IPS DF 4.7 (cell line): ENCODE measurements around the gene FGGY.
"Not testable (repeated sequence)": the region's sequence is repeated elsewhere in the genome, so short reads cannot be mapped to it uniquely, and the experiment has no call there.

Experiments
- DNase-seq: peaks from one replicate; pipeline ENCODE4 v3.0.0-alpha.2; 2013; ENCODE audit warnings: low spot score; ENCODE audit errors: extremely low read depth

FGGY gene

DNA sequence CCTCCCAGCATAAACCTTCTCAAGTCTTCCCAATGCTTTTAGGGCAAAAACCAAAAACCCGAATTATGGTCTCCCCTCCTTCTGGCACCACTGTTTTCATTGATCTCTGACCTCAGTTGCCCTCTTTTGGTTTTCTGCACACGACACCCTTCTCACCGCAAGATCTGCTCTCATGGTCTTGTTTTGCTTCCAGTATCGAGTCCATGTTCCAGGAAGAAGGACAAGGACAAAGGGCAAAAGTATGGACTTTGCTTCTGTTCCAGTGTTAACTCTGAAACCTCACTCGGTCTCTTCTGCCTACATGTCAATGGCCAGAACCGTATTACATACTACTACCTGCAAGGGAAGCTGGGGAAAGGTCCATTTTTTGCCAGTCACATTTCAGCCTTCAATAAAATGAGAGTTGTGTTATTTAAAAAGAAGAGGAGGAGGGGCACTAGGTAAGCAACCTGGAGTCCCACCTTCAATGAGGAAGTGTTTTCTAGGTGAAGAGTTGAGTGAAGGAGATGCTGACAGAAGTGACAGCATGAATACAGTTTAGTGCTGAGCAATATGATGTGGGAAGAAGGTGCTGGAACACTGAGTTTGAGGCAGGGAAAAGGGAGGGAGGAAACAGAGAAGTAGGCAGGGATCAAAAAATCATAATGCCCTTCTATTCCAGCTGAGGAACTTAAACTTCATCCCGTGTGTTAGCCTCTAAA lies 183.4 kb downstream of the FGGY start:
- no peak for DNase-seq

DNA sequence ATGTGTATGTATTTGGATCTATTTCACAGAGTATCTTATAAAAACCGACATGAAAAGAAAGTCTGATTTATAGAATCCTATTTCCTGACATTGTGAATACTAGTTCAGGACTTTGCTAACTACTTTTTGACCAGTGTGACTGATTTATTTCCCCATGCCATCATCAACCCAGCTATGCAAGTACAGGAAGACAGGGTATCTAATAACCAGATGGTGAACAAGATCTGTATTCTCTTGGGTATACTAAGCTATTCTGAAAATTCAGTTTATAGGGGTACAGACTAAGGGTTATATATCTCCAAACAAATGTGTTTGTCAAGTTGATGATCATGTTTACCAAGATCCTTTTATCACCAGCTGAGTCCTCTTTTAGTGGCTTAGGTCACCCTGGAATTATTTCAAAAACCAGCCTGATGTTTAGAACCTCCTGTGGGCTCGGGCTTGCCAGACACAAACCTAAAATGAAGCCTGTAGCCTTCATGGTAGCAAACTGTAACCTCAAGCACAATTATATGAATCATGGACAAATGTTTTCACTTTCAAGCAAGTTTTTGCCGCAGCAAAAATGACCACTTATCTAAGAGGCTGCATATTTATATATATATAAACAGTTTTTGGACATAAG lies 185.1 kb downstream of the FGGY start:
- DNase-seq, result no peak

DNA sequence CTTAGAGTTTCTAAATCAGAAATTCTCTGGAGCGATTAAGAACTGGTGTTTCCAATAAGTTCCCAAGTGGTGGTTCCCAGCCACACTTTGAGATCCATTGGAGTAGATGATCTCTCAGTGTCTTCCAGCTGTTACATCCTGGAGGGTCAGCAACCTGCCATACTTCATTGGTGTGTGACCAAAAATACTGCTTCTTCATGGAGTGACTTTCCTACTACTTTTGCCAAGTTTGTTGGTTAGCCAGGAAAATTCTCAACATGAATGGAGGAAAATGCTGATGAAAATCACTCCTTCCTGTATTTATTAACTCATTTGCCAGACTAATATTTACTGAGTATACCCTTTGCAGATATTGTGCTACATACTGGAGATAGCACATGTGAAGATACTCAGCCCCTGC lies 186.1 kb downstream of the FGGY start:
- DNase-seq, result no peak

DNA sequence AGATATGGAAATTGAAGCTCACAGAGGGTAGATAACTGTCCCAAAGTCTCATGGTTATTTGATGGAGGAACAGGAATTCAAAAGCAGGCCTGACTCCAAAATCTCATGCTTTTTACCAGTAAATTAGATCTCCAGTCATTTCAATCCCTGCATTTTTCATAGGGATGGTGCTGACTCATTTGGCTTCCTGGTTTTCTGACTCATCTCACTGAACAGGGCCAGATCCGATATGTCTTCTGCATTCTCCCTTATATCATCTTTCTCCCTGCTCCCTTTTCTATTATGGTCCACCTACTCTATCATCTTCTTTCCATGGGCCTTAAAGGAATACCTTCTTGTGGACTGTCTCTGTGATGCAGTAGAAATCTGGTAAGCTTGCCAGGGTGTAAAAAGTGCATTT lies 187.2 kb downstream of the FGGY start:
- DNase-seq, result no peak

DNA sequence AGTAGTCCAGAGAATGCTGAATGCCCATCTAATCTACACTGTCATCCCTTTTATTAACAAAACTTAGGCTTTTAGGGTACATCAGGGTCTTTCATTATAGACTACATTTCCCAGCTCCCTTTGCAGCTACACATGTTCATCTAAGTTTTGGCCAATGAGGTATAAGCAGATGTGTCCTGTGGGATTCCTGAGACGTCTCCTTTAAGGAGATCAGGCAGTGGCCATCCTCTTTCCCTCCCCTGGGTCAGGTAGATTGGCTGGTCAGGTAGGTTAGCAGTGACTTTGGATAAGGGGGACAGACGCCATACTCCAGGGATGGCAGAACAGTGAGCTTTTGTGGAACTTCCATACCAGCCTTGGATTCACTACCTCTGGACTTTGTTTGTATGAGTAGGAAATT lies 188.3 kb downstream of the FGGY start:
- no peak for DNase-seq

DNA sequence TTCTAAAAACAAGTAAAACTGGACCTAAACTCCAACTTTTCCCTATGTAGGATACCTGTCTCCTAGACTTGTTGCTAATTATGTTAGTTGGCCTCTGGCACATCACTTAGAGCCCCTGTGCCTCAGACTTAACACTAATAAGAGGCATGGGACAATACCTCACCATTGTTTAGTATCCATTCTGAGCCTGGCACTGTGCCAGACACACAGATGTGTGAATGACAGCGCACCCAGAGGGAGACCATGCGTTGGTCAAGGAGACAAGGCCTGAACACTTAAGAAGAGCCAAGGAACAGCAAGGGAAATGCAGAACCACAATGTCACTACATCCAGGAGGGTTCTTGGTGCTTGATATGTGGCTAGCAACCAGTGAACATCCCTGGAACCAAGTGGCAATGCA lies 189.1 kb downstream of the FGGY start:
- DNase-seq, result no peak

DNA sequence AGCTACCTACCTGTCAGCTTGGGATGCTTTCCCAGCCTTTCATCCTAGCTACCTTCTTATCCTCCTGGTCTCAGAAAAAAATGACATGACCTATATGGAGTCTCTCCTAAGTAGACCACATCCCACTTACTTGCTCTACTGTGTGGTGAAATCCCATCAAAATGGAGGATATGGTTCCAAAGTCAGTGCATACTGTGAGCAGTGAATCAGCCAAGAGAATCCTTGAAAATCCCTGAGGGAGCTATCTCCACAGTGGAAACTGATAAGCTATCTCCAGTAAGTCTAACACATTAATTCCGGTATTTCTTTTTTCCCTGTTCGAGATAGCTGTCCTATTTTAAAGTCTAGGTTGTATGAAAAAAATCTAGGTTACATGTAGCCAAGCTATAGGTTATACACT lies 189.7 kb downstream of the FGGY start:
- no peak for DNase-seq

DNA sequence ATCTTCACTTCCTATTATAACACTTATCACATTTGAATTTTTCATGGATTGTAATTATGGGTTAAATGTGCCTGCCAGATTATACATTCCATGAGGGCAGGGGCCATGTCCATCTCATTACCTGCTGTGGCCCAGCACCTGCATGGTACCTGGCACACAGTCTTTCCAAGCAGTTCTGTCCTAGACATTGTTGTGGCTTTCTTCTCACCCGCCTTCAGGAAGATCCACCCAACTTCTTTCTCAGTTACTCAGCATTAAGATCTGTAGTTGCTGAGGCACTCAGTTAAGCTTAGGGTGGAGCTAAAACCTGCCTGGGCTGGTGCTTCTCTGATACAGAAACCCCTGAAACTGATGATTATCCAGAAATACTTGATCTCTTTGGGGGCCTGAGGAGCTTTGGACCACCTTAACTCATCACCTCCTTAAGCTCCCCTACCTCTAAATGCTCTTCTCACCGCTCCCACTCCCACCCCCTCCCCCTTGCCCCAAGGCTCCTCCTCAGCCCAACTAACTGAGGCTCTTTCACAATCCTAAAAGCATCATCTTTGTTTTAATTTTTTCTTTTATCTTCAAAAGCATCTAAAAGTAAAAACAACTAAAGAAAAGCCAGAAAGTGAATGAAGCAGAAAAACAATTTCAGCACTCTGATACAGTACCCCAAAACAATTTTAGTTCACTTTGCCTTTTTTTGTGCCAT lies 190.6 kb downstream of the FGGY start:
- DNase-seq, result no peak

DNA sequence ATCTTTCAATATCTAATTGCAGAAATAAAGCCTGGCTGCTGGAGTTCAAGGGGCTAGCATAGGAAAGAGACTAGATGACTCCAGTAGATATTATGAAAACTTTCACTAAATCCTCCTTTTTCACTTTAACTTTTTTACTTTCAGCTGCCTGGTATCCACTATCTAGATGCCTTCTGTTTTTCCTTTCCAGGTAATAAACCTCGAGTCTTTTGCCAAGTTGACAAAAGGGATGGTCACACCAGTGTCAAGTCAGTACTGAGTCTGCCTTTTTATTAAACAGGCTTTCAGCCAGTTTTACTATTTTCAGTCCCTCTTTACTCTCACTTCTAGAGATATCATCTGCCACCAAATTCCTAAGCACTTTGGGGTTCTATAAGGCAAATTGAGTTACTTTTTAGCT lies 195.6 kb downstream of the FGGY start:
- DNase-seq, result no peak

DNA sequence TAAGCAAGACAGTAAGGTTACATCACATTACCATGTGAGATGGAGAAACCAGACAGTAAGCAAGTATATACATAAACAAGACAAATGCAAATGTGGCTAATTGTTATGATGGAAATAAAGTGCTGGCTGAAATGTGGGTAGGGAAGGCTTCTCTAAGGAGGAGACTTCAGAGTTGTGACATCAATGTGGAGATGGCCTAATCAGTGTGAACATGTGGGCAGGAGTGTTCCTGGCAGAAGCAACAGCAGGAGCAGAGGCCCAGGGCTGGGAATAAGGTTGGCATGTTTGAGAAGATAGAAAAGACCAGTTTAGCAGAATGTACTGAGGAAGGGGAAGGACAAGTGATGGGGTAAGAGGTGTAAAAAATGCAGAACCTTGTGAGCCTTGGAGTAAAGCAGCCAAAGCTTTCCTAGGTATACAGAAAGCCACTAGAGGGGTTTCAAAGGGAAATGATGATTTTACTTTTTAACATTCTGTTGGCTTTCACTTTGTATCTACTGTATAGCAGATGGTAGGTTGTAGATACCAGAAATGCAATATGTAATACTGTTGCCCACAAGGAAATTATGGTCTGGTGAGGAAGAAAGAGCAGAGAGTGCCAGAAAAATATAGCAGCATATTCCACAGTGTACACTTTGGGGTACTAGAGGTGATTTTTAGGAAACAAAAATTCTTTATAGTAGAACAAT lies 197.4 kb downstream of the FGGY start:
- DNase-seq, result no peak

DNA sequence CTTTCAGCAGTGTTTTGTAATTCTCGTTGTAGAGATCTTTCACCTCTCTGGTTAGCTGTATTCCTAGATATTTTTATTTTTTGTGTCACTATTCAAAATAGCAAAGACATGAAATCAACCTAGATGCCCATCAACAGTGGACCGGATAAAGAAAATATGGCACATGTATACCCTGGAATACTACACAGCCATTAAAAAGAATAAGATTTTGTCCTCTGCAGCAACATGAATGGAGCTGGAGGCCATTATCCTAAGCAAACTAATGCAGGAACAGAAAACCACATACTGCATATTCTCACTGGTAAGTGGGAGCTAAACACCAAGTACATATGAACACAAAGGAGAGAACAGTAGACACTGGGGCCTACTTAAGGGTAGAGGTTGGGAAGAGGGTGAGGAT lies 199.3 kb downstream of the FGGY start:
- DNase-seq, result not testable (repeated sequence)

DNA sequence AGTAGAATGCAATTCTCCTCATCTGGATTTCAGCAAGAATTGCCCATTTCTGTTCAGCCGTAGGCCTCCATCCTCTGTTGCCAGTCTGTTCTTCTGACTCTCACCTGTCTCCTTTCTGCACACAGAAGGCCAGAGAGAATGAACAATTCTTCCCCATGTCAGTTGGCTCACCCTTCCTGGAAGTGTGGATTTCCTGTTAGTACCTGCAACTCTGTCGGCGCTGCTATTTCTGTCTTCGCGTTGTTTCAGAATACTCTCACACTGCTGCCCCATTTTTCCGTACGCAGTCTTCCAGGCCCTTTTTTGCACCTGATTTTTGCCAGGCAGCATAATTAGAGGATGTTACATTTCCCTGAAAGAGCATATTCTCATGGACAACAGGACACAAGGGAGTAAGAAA lies 200.7 kb downstream of the FGGY start:
- no peak for DNase-seq

DNA sequence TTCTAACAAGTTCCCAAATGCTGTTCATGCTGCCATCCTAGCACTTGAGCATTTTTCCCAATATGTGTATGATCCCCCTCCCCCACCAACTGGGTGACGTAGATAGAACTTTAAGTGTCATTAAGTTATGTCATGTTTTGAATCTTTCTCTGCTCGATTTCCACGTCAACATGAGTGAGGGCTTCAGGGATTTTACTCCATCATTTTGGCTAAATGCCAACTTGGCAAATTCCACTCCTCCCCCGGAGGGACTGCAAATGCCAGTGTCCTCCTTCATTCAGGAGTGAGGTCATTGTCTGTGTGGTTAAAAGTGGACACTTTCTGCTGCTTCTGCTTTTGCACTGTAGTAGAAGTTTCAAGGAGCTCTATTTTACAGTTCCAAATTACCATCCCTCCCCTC lies 201.7 kb downstream of the FGGY start:
- no peak for DNase-seq

DNA sequence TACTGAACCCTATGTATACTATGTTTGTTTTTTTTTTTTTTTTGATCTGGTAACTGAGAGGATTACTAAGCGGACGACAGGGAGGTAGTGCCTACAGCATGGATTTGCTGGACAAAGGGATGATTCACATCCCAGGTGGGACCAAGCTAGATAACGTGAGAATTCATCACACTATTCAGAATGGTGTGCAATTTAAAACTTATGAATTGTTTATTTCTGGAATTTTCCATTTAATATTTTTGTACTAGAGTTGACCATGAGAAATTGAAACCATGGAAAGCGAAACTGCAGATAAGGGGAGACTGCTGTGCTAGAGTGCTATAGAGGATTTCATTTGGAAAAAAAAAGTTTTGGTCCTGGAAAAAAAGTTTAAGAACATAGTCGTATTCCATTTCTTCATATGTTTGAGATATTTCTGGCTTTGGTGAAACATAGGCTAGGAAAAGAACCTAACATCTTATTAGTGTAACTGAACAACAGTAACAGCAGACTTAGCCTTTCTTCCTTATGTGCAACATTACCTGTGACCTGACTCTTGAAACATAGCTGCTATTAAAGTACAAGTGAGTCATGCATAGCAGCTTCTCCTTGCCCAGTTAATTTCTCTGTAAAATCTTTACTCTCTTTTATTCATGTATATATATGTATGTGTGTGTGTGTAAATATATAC lies 202.5 kb downstream of the FGGY start:
- DNase-seq, result no peak

DNA sequence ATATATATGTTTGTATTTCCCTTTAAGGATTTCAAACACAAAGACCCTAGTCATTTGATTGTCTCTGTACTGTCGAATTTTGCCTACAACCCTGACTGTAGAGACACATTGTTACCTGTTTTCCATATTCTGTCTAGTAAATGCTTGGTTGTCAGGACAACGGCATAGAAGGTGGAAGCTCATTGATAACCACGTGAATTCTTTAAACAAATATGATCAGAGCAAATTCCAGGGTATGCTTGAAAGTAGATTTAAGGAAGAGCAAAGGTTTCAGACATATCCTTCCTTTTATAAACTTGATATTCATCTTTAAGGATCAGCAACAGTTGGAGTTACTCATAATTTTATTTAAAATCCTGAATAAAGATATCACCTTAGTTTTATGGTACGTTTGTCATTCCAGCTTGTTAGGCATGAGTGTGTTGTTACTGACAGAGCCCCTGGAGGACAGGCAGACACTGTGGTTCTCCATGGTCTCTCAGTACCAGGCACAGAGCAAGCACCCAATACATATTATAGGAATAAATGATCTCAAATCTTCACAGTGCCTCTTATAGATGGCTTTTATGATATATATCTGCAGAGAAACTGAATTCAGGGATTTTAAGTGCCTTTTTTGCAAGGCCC lies 203.2 kb downstream of the FGGY start:
- DNase-seq, result no peak

DNA sequence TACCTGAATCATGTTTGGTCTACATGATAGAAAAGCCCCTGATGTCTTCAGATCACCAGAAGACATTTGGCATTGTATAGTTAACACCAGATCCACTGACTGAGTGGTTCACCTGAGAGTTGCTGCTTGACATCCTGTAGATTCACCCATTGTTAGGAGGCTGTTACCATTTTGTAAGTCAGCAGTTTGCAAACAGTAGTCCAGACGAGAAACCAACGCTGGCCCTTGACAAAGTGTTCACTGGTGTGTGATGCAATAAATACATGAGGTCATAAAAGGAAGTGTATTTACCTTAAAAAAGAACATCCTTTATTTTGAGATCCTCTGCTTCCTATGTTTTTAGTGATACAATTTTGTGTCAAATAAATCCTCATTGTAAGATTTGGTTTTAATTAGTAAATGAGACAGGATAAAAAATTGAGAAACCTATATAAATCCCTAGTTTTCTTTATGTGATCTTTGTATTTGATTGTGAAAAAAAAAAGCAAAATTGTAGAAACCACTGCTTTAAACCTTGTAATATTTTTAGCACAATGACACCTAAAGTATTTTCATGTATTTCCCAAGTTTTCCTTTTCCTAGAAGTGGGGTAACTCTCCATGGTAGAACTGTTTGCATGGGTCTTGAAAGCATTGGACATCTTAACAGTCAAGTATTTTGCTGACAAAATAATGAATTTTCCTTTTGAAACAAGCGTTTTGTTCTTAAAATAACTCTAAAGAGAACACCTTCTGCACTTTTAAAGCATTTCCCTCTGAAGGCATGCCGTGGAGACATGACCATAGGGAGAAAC lies 204.3 kb downstream of the FGGY start:
- DNase-seq, result no peak

DNA sequence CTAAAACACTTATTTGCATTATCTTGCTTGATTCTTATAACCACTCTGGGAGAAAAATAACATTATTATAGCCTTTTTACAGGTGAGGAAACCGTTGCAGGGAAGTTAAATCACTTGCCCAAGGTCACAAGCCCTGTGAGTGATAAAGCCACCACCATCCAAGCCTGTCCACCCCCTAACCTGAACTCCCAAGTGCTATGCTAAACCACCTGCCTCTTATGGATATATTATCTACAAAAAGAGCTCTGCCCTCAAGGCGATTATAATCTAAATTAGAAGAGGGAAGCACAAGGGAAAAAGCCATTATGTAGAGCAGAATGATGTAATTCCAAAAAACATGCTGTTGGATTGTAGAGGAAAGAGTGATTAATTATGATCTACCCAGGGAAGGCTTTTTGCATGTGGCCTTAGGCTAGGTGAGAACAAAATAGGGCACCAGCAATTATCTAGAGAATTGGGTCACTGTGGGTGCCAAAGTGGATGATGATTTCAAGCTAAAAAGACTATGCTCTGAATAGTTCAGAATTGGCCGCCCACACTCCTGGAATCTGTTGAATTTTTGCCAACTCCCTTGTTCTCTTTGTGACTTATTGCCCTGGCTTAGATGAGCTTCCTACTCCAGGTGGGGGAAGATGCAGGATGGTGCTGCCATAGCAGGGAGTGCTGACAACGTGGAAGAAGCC lies 205.3 kb downstream of the FGGY start:
- DNase-seq, result no peak

DNA sequence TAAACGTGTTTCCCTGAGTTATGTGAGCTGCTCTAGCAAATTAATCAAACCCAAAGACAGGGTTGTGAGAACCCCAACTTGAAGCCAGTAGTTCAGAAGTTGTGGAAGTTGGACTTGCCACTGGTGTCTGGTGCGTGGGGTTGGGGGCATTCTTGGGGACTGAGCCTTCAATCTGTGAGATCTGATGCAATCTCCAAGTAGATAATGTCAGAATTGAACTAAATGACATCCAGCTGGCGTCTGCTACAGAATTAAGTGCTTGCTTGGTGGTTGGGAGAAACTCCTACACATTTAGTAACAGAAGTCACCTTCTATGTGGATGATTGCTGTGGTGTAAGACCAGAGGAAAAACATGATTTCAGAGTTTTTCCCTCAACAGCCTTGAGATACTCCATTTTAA lies 207.4 kb downstream of the FGGY start:
- DNase-seq, result no peak

DNA sequence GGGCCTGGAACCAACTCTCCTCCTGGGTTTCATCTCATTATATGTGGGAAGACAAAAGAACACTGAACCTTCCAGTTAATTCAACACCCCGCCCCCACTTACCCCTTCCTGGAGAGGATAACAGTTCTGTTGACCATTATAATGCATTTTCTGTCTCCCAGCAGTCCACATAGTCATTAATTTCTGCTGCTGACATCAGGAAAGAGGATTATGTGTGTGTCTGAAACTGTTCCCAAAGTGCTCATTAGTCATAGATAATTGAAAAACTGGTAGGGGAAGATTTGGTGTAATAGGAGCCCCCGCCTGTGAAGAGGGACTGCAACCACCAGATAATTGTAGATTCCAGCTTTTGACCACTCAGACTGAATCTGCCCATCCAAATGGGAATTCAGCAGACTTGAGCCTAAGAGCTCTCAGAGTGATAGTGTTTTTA lies 208.7 kb downstream of the FGGY start:
- no peak for DNase-seq

DNA sequence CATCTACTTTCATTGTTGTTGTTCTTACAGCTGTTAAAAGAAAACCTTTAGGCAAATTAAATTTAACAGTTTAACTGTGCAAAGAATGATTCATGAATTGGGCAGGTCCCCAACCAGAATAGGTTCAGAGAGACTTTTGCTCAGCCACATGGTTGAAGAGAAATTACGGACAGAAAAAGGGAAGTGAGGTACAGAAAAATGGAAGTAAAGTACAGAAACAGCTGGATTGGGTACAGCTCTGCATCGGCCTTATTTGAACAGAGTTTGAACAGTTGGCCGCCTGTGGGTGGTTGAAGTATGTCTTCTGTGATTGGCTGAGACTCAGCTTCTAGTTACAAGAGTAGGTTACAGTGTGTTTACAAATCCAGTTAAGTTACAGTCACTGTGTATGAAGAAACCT lies 210.1 kb downstream of the FGGY start:
- no peak for DNase-seq
